H1 (cell line): ENCODE data around the gene SEC24A.

ENCODE experiments used
- CHD2 ChIP-seq: IDR thresholded peaks from 2 replicates; pipeline ENCODE4 v1.6.1; 2012; ENCODE audit warnings: low read length, improper control_type of control experiment
- SUZ12 ChIP-seq: fragments of 200-600 bp; sonication (generic); IDR thresholded peaks from 2 replicates; pipeline ENCODE4 v1.6.1; 2012; ENCODE audit warnings: mild to moderate bottlenecking, inconsistent platforms, low read length, moderate library complexity, mixed read lengths
- TAF1 ChIP-seq: IDR thresholded peaks from 2 replicates; pipeline ENCODE4 v1.6.1; 2011; ENCODE audit warnings: mild to moderate bottlenecking, low read depth, low read length
- TF ChIP-seq, protein P1 (sequence below): IDR thresholded peaks from 2 replicates; pipeline ENCODE4 v1.6.1; 2011; ENCODE audit warnings: low read length, improper control_type of control experiment

DNA sequence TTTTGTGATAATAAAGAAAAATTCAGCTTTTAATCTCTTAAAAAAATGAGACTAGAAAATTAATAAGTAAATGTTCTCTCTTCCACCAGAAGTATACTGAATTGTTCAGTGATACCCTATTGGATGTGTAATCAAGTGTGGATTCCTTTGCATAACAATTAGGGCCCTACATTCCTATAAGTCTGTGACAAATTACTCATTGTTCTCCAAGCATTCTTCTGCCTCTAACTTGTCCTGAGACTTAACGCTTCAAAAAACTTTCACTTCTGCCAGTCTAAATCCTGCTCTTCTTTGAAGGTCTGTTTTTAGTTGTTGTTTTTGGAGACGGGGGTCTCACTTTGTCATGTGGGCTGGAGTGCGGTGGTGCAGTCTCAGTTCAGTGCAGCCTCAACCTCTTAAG lies 100.8 kb downstream of the SEC24A start:
- TF ChIP-seq, protein P1, sequence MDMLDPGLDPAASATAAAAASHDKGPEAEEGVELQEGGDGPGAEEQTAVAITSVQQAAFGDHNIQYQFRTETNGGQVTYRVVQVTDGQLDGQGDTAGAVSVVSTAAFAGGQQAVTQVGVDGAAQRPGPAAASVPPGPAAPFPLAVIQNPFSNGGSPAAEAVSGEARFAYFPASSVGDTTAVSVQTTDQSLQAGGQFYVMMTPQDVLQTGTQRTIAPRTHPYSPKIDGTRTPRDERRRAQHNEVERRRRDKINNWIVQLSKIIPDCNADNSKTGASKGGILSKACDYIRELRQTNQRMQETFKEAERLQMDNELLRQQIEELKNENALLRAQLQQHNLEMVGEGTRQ, result no peak
- no peak for TF ChIP-seq CHD2
- TF ChIP-seq SUZ12, result no peak
- no peak for TF ChIP-seq TAF1
